ENCODE measurements around the gene SLA2. TPM values are rescaled to one million over a fixed set of nuclear protein-coding genes. Genes with fewer than 3 reads are reported as not detected.
"Not testable (repeated sequence)": the region's sequence is repeated elsewhere in the genome, so short reads cannot be mapped to it uniquely, and the experiment has no call there.

The SLA2 gene
- total RNA-seq, 1 experiment from 2014 or later, result 0.14 TPM

- peaks cover under 1% of the 10 kb centered on the region for H3K36me3 ChIP-seq (replicated peaks; ENCODE audit: control insufficient read depth, insufficient read depth, low read length)
- H3K4me3 ChIP-seq (ENCODE audit: insufficient read depth, low read depth, low read length), result no peak overlapping the region
- no peak for DNase-seq
- no peaks in the 10 kb centered on the region for H3K27me3 ChIP-seq (ENCODE audit: control insufficient read depth, insufficient read depth, low read length)
These were observed 12.3 kb upstream of the SLA2 start for GRCh38 chr20:36658300-36658699.

GRCh38 chr20:36656733-36657132 lies 10.7 kb upstream of the SLA2 start:
- Histone ChIP-seq H3K36me3 (replicated peaks; ENCODE audit: control insufficient read depth, insufficient read depth, low read length) (peaks cover 1% of the 10 kb centered on the region), H3K4me3 (ENCODE audit: insufficient read depth, low read depth, low read length) (no peak overlapping the region), H3K27me3 (ENCODE audit: control insufficient read depth, insufficient read depth, low read length) (no peaks in the 10 kb centered on the region)
- no peak for DNase-seq

- Histone ChIP-seq H3K27me3 (ENCODE audit: control insufficient read depth, insufficient read depth, low read length) (no peaks in the 10 kb centered on the region), H3K36me3 (replicated peaks; ENCODE audit: control insufficient read depth, insufficient read depth, low read length) (peaks cover 1% of the 10 kb centered on the region), H3K4me3 (ENCODE audit: insufficient read depth, low read depth, low read length) (no peak overlapping the region)
- DNase-seq, result no peak
These were observed 9.0 kb upstream of the SLA2 start for GRCh38 chr20:36655004-36655403.

- no peaks in the 10 kb centered on the region for H3K27me3 ChIP-seq (ENCODE audit: control insufficient read depth, insufficient read depth, low read length)
- peaks cover 1% of the 10 kb centered on the region for H3K36me3 ChIP-seq (replicated peaks; ENCODE audit: control insufficient read depth, insufficient read depth, low read length)
- H3K4me3 ChIP-seq (ENCODE audit: insufficient read depth, low read depth, low read length), result no peak overlapping the region
- DNase-seq, result no peak
These were observed 8.5 kb upstream of the SLA2 start for GRCh38 chr20:36654506-36654905.

GRCh38 chr20:36653456-36653855 lies 7.5 kb upstream of the SLA2 start:
- H3K27me3 ChIP-seq (ENCODE audit: control insufficient read depth, insufficient read depth, low read length), result no peaks in the 10 kb centered on the region
- peaks cover 1% of the 10 kb centered on the region for H3K36me3 ChIP-seq (replicated peaks; ENCODE audit: control insufficient read depth, insufficient read depth, low read length)
- H3K4me3 ChIP-seq (ENCODE audit: insufficient read depth, low read depth, low read length), result no peak overlapping the region
- DNase-seq, result no peak

GRCh38 chr20:36647196-36648121 lies 1.5 kb upstream of the SLA2 start:
- no peak for DNase-seq
- Histone ChIP-seq H3K4me3 (ENCODE audit: insufficient read depth, low read depth, low read length) (no peak overlapping the region), H3K36me3 (replicated peaks; ENCODE audit: control insufficient read depth, insufficient read depth, low read length) (no peaks in the 10 kb centered on the region), H3K27me3 (ENCODE audit: control insufficient read depth, insufficient read depth, low read length) (no peaks in the 10 kb centered on the region)

- no peaks in the 10 kb centered on the region for H3K36me3 ChIP-seq (replicated peaks; ENCODE audit: control insufficient read depth, insufficient read depth, low read length)
- no peak for DNase-seq
These were observed 682 bp upstream of the SLA2 start for GRCh38 chr20:36646678-36647077.

GRCh38 chr20:36645353-36645752 lies 643 bp downstream of the SLA2 start:
- Histone ChIP-seq H3K4me3 (ENCODE audit: insufficient read depth, low read depth, low read length) (no peak overlapping the region), H3K27me3 (ENCODE audit: control insufficient read depth, insufficient read depth, low read length) (no peaks in the 10 kb centered on the region), H3K36me3 (replicated peaks; ENCODE audit: control insufficient read depth, insufficient read depth, low read length) (no peaks in the 10 kb centered on the region)
- DNase-seq, result no peak

More at GRCh38 chr20:36646678-36647077, 682 bp upstream of the SLA2 start:
- Histone ChIP-seq H3K27me3 (ENCODE audit: control insufficient read depth, insufficient read depth, low read length) (no peaks in the 10 kb centered on the region), H3K4me3 (ENCODE audit: insufficient read depth, low read depth, low read length) (no peak overlapping the region)

GRCh38 chr20:36644706-36645095 lies 1.3 kb downstream of the SLA2 start:
- DNase-seq, result no peak
- Histone ChIP-seq H3K27me3 (ENCODE audit: control insufficient read depth, insufficient read depth, low read length) (no peaks in the 10 kb centered on the region), H3K36me3 (replicated peaks; ENCODE audit: control insufficient read depth, insufficient read depth, low read length) (no peaks in the 10 kb centered on the region), H3K4me3 (ENCODE audit: insufficient read depth, low read depth, low read length) (no peak overlapping the region)

- Histone ChIP-seq H3K4me3 (ENCODE audit: insufficient read depth, low read depth, low read length) (no peak overlapping the region), H3K36me3 (replicated peaks; ENCODE audit: control insufficient read depth, insufficient read depth, low read length) (no peaks in the 10 kb centered on the region), H3K27me3 (ENCODE audit: control insufficient read depth, insufficient read depth, low read length) (no peaks in the 10 kb centered on the region)
- no peak for DNase-seq
These were observed 1.8 kb downstream of the SLA2 start for GRCh38 chr20:36644032-36644705.

GRCh38 chr20:36642136-36642535 lies 3.9 kb downstream of the SLA2 start:
- no peaks in the 10 kb centered on the region for H3K36me3 ChIP-seq (replicated peaks; ENCODE audit: control insufficient read depth, insufficient read depth, low read length)
- no peaks in the 10 kb centered on the region for H3K27me3 ChIP-seq (ENCODE audit: control insufficient read depth, insufficient read depth, low read length)
- no peak overlapping the region for H3K4me3 ChIP-seq (ENCODE audit: insufficient read depth, low read depth, low read length)
- no peak for DNase-seq

- no peak overlapping the region for H3K4me3 ChIP-seq (ENCODE audit: insufficient read depth, low read depth, low read length)
- no peak for DNase-seq
- no peaks in the 10 kb centered on the region for H3K27me3 ChIP-seq (ENCODE audit: control insufficient read depth, insufficient read depth, low read length)
- no peaks in the 10 kb centered on the region for H3K36me3 ChIP-seq (replicated peaks; ENCODE audit: control insufficient read depth, insufficient read depth, low read length)
These were observed 4.5 kb downstream of the SLA2 start for GRCh38 chr20:36641506-36641843.

- not testable (repeated sequence) for H3K36me3 ChIP-seq (replicated peaks; ENCODE audit: control insufficient read depth, insufficient read depth, low read length); H3K27me3 ChIP-seq (ENCODE audit: control insufficient read depth, insufficient read depth, low read length); DNase-seq; H3K4me3 ChIP-seq (ENCODE audit: insufficient read depth, low read depth, low read length)
These were observed 7.1 kb downstream of the SLA2 start for GRCh38 chr20:36638876-36639400.

GRCh38 chr20:36634342-36634741 lies 11.7 kb downstream of the SLA2 start:
- Histone ChIP-seq H3K4me3 (ENCODE audit: insufficient read depth, low read depth, low read length) (no peak overlapping the region), H3K27me3 (ENCODE audit: control insufficient read depth, insufficient read depth, low read length) (no peaks in the 10 kb centered on the region), H3K36me3 (replicated peaks; ENCODE audit: control insufficient read depth, insufficient read depth, low read length) (no peaks in the 10 kb centered on the region)
- DNase-seq, result no peak

GRCh38 chr20:36633285-36633772 lies 12.7 kb downstream of the SLA2 start:
- Histone ChIP-seq H3K4me3 (ENCODE audit: insufficient read depth, low read depth, low read length) (no peak overlapping the region), H3K36me3 (replicated peaks; ENCODE audit: control insufficient read depth, insufficient read depth, low read length) (no peaks in the 10 kb centered on the region), H3K27me3 (ENCODE audit: control insufficient read depth, insufficient read depth, low read length) (no peaks in the 10 kb centered on the region)
- no peak for DNase-seq
